Astrocyte (in vitro differentiated cells and primary cell): Measurements from ENCODE around the gene ODF4. TPM values are rescaled to one million over a fixed set of nuclear protein-coding genes. Genes with fewer than 3 reads are reported as not detected.

ENCODE experiments used
- DNase-seq: peaks from one replicate; pipeline ENCODE4 v3.0.0-alpha.2; 2010; ENCODE audit warnings: low read depth
- FAIRE-seq: peaks from 2 replicates; lab custom pipeline; 2011; peaks lifted over from hg19 to GRCh38; lab: Jason Lieb, UNC
- H2AFZ ChIP-seq: 2 replicates; pipeline ENCODE4 v1.6.0; 2012; ENCODE audit warnings: low read depth, low read length, inconsistent platforms
- H3K27ac ChIP-seq: 2 replicates; pipeline ENCODE4 v1.5.1; 2011; ENCODE audit warnings: low read depth, low read length, inconsistent platforms
- H3K27me3 ChIP-seq: 2 replicates; pipeline ENCODE4 v1.6.0; 2011; ENCODE audit warnings: low read length, inconsistent platforms; ENCODE audit not compliant: insufficient read depth
- H3K36me3 ChIP-seq: 2 replicates; pipeline ENCODE4 v1.5.1; 2011; ENCODE audit warnings: low read length, inconsistent platforms; ENCODE audit not compliant: insufficient read depth
- H3K4me1 ChIP-seq: 2 replicates; pipeline ENCODE4 v1.5.1; 2011; ENCODE audit warnings: low read length, inconsistent platforms; ENCODE audit not compliant: insufficient read depth
- H3K4me2 ChIP-seq: 2 replicates; pipeline ENCODE4 v1.6.0; 2012; ENCODE audit warnings: low read length, inconsistent platforms
- H3K4me3 ChIP-seq: 2 replicates; pipeline ENCODE4 v1.5.1; 2011; ENCODE audit warnings: low read depth, mild to moderate bottlenecking, low read length, inconsistent platforms; ENCODE audit not compliant: insufficient read depth
- H3K79me2 ChIP-seq: 2 replicates; pipeline ENCODE4 v1.6.0; 2012; ENCODE audit warnings: mild to moderate bottlenecking, low read length, inconsistent platforms; ENCODE audit not compliant: insufficient read depth
- H3K9ac ChIP-seq: 2 replicates; pipeline ENCODE4 v1.6.0; 2012; ENCODE audit warnings: mild to moderate bottlenecking, low read length, inconsistent platforms
- H3K9me3 ChIP-seq: 2 replicates; pipeline ENCODE4 v1.5.1; 2012; ENCODE audit warnings: low read depth, mild to moderate bottlenecking, low read length, inconsistent platforms; ENCODE audit not compliant: insufficient read depth
- H4K20me1 ChIP-seq: 2 replicates; pipeline ENCODE4 v1.6.0; 2012; ENCODE audit warnings: low read length, inconsistent platforms; ENCODE audit not compliant: insufficient read depth
- H3K27ac Mint-ChIP-seq: one replicate; pipeline ENCODE4 v1.8.0; 2021; ENCODE audit warnings: mild to moderate bottlenecking, mixed read lengths; ENCODE audit not compliant: unreplicated experiment
- H3K27me3 Mint-ChIP-seq: one replicate; pipeline ENCODE4 v1.8.0; 2021; ENCODE audit warnings: low read depth, mixed read lengths; ENCODE audit not compliant: unreplicated experiment
- H3K36me3 Mint-ChIP-seq: one replicate; pipeline ENCODE4 v1.8.0; 2021; ENCODE audit warnings: low read depth, mixed read lengths; ENCODE audit not compliant: unreplicated experiment
- H3K4me1 Mint-ChIP-seq: one replicate; pipeline ENCODE4 v1.8.0; 2021; ENCODE audit warnings: low read depth, mixed read lengths; ENCODE audit not compliant: unreplicated experiment
- H3K4me3 Mint-ChIP-seq: one replicate; pipeline ENCODE4 v1.8.0; 2021; ENCODE audit warnings: mild to moderate bottlenecking, moderate library complexity, mixed read lengths; ENCODE audit not compliant: unreplicated experiment
- H3K9me3 Mint-ChIP-seq: one replicate; pipeline ENCODE4 v1.8.0; 2021; ENCODE audit warnings: mild to moderate bottlenecking, mixed read lengths; ENCODE audit not compliant: unreplicated experiment
- EZH2 ChIP-seq: IDR thresholded peaks from 2 replicates; pipeline ENCODE4 v1.6.1; 2012; ENCODE audit warnings: mild to moderate bottlenecking, low read length, inconsistent platforms; ENCODE audit not compliant: insufficient read depth
- total RNA-seq: library from RNA; stranded (reverse); gene quantifications from 2 replicates; pipeline ENCODE4 v1.2.1, GENCODE V29; 2021
- TF ChIP-seq, protein P1 (sequence below): IDR thresholded peaks from 2 replicates; pipeline ENCODE4 v1.5.1; 2011; ENCODE audit warnings: low read depth, mild to moderate bottlenecking, inconsistent platforms, low read length, moderate library complexity; ENCODE audit not compliant: insufficient read depth

Gene ODF4
- total RNA-seq, 1 donor from 2014 or later, result not detected

- Mint-ChIP-seq H3K4me1 (peaks cover 38% of the 10 kb centered on the region), H3K27ac (peak overlapping the region; percentile 99), H3K9me3 (no peaks in the 10 kb centered on the region), H3K27me3 (no peaks in the 10 kb centered on the region), H3K4me3 (peak overlapping the region; percentile 100), H3K36me3 (peaks cover 13% of the 10 kb centered on the region)
- peaks cover 48% of the 10 kb centered on the region for H3K79me2 ChIP-seq
- H3K4me3 ChIP-seq, result peak overlapping the region; percentile 97
- TF ChIP-seq, protein P1, sequence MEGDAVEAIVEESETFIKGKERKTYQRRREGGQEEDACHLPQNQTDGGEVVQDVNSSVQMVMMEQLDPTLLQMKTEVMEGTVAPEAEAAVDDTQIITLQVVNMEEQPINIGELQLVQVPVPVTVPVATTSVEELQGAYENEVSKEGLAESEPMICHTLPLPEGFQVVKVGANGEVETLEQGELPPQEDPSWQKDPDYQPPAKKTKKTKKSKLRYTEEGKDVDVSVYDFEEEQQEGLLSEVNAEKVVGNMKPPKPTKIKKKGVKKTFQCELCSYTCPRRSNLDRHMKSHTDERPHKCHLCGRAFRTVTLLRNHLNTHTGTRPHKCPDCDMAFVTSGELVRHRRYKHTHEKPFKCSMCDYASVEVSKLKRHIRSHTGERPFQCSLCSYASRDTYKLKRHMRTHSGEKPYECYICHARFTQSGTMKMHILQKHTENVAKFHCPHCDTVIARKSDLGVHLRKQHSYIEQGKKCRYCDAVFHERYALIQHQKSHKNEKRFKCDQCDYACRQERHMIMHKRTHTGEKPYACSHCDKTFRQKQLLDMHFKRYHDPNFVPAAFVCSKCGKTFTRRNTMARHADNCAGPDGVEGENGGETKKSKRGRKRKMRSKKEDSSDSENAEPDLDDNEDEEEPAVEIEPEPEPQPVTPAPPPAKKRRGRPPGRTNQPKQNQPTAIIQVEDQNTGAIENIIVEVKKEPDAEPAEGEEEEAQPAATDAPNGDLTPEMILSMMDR, result no peak
- TF ChIP-seq EZH2, result no peak
- peaks cover 30% of the 10 kb centered on the region for H3K4me1 ChIP-seq
- peaks cover 38% of the 10 kb centered on the region for H3K36me3 ChIP-seq
- peak overlapping the region; percentile 44 for H2AFZ ChIP-seq
- H3K9ac ChIP-seq, result peak overlapping the region; percentile 98
- H4K20me1 ChIP-seq, result peaks cover 54% of the 10 kb centered on the region
- H3K27me3 ChIP-seq, result no peaks in the 10 kb centered on the region
- H3K4me2 ChIP-seq, result peak overlapping the region; percentile 94
- FAIRE-seq (no peak), DNase-seq (no peak)
- H3K27ac ChIP-seq, result peak overlapping the region; percentile 81
- H3K9me3 ChIP-seq, result no peaks in the 10 kb centered on the region
These were observed 42.6 kb downstream of the ODF4 start for GRCh38 chr17:8382052-8382879.

- Histone ChIP-seq H3K4me2 (peak overlapping the region; percentile 94), H3K27ac (peak overlapping the region; percentile 81), H3K36me3 (peaks cover 33% of the 10 kb centered on the region), H4K20me1 (peaks cover 48% of the 10 kb centered on the region), H3K4me1 (peaks cover 30% of the 10 kb centered on the region), H3K4me3 (peak overlapping the region; percentile 97), H3K9me3 (no peaks in the 10 kb centered on the region), H3K27me3 (no peaks in the 10 kb centered on the region), H3K9ac (peak overlapping the region; percentile 98), H3K79me2 (peaks cover 48% of the 10 kb centered on the region), H2AFZ (peak overlapping the region; percentile 44)
- TF ChIP-seq, protein P1, result no peak
- TF ChIP-seq EZH2, result no peak
- DNase-seq, result no peak
- peak overlapping the region; percentile 100 for H3K4me3 Mint-ChIP-seq
- H3K4me1 Mint-ChIP-seq, result peaks cover 35% of the 10 kb centered on the region
- peaks cover 10% of the 10 kb centered on the region for H3K36me3 Mint-ChIP-seq
- H3K27ac Mint-ChIP-seq, result peak overlapping the region; percentile 99
- no peaks in the 10 kb centered on the region for H3K9me3 Mint-ChIP-seq
- FAIRE-seq, result no peak
- H3K27me3 Mint-ChIP-seq, result no peaks in the 10 kb centered on the region
These were observed 43.2 kb downstream of the ODF4 start for GRCh38 chr17:8382880-8383142.
